OCI-LY7 (cell line): Measurements from ENCODE around the gene ARHGEF1.

Experiments used
- EZH2phosphoT487 ChIP-seq: fragments of 200-600 bp; sonication (generic); IDR thresholded peaks from 2 replicates; pipeline ENCODE4 v1.6.1; 2018; ENCODE audit warnings: low read depth, borderline replicate concordance, mild to moderate bottlenecking, mixed run types, antibody characterized with exemption, low read length, moderate library complexity, mixed read lengths
- TF ChIP-seq, protein P1 (sequence below): fragments of 200-600 bp; sonication (generic); conservative IDR thresholded peaks from 2 replicates; pipeline ENCODE4 v1.5.1; 2014; ENCODE audit warnings: mild to moderate bottlenecking, antibody characterized with exemption, low read length, moderate library complexity, mixed read lengths

GRCh38 chr19:41868120-41868988, 14.6 kb upstream of the ARHGEF1 start:
- TF ChIP-seq, protein P1, sequence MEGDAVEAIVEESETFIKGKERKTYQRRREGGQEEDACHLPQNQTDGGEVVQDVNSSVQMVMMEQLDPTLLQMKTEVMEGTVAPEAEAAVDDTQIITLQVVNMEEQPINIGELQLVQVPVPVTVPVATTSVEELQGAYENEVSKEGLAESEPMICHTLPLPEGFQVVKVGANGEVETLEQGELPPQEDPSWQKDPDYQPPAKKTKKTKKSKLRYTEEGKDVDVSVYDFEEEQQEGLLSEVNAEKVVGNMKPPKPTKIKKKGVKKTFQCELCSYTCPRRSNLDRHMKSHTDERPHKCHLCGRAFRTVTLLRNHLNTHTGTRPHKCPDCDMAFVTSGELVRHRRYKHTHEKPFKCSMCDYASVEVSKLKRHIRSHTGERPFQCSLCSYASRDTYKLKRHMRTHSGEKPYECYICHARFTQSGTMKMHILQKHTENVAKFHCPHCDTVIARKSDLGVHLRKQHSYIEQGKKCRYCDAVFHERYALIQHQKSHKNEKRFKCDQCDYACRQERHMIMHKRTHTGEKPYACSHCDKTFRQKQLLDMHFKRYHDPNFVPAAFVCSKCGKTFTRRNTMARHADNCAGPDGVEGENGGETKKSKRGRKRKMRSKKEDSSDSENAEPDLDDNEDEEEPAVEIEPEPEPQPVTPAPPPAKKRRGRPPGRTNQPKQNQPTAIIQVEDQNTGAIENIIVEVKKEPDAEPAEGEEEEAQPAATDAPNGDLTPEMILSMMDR: no peak
- TF ChIP-seq EZH2phosphoT487: no peak
